Suprapubic skin (tissue), 3 donors: ENCODE results near the gene NOVA2.

Experiments used
- POLR2A ChIP-seq, 2 donors: fragments of 450-650 bp; IDR thresholded peaks; one replicate each; pipeline ENCODE4 v1.6.1; 2017; ENCODE audit warnings: antibody characterized with exemption in 2 of 2, mild to moderate bottlenecking in 2 of 2, moderate library complexity in 2 of 2
- TF ChIP-seq, protein P1 (sequence below), 2 donors: fragments of 200-600 bp in 1 of 2; fragments of 450-650 bp in 1 of 2; sonication (generic) in 1 of 2; IDR thresholded peaks; one replicate each; pipeline ENCODE4 v1.5.1; 2016 to 2019; ENCODE audit warnings: antibody characterized with exemption in 2 of 2, mild to moderate bottlenecking in 1 of 2, moderate library complexity in 1 of 2

- TF ChIP-seq, protein P1, sequence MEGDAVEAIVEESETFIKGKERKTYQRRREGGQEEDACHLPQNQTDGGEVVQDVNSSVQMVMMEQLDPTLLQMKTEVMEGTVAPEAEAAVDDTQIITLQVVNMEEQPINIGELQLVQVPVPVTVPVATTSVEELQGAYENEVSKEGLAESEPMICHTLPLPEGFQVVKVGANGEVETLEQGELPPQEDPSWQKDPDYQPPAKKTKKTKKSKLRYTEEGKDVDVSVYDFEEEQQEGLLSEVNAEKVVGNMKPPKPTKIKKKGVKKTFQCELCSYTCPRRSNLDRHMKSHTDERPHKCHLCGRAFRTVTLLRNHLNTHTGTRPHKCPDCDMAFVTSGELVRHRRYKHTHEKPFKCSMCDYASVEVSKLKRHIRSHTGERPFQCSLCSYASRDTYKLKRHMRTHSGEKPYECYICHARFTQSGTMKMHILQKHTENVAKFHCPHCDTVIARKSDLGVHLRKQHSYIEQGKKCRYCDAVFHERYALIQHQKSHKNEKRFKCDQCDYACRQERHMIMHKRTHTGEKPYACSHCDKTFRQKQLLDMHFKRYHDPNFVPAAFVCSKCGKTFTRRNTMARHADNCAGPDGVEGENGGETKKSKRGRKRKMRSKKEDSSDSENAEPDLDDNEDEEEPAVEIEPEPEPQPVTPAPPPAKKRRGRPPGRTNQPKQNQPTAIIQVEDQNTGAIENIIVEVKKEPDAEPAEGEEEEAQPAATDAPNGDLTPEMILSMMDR (IDR thresholded peaks at IDR 0.05), result no peak
- no peak for TF ChIP-seq POLR2A (IDR thresholded peaks at IDR 0.05)
Observed at GRCh38 chr19:46020819-46021125, 47.1 kb upstream of the NOVA2 start.
